H9 (cell line): ENCODE data around the gene ABL2. TPM values are rescaled to one million over a fixed set of nuclear protein-coding genes. Genes with fewer than 3 reads are reported as not detected.
A peak's percentile ranks its signal among the peaks of the same experiment; 100 is the strongest.

Experiments used
- DNase-seq: peaks from one replicate; pipeline ENCODE4 v3.0.0-alpha.2; 2017
- H2AFZ ChIP-seq: one replicate; pipeline ENCODE4 v1.6.1; 2013; ENCODE audit warnings: mild to moderate bottlenecking, low read length, control low read depth, moderate library complexity
- H2AK5ac ChIP-seq: 2 replicates; pipeline ENCODE4 v1.6.1; 2013; ENCODE audit warnings: low read length, control low read depth, mixed read lengths; ENCODE audit not compliant: insufficient read length
- H2BK120ac ChIP-seq: one replicate; pipeline ENCODE4 v1.6.1; 2013; ENCODE audit warnings: low read depth, mild to moderate bottlenecking, low read length, control low read depth, inconsistent platforms; ENCODE audit not compliant: poor library complexity, severe bottlenecking
- H2BK12ac ChIP-seq: 2 replicates; pipeline ENCODE4 v1.6.1; 2013; ENCODE audit warnings: low read length, control low read depth, mixed read lengths, low read depth; ENCODE audit not compliant: insufficient read length
- H2BK15ac ChIP-seq: 2 replicates; pipeline ENCODE4 v1.6.1; 2013; ENCODE audit warnings: low read depth, low read length, control low read depth
- H2BK20ac ChIP-seq: one replicate; pipeline ENCODE4 v1.6.1; 2013; ENCODE audit warnings: low read depth, mild to moderate bottlenecking, low read length, control low read depth, inconsistent platforms; ENCODE audit not compliant: poor library complexity, severe bottlenecking
- H2BK5ac ChIP-seq: 2 replicates; pipeline ENCODE4 v1.6.1; 2013; ENCODE audit warnings: low read length, control low read depth, mixed read lengths; ENCODE audit not compliant: insufficient read length
- H3K14ac ChIP-seq: 2 replicates; pipeline ENCODE4 v1.6.1; 2013; ENCODE audit warnings: low read length, control low read depth; ENCODE audit not compliant: insufficient read depth
- H3K18ac ChIP-seq: 2 replicates; pipeline ENCODE4 v1.6.1; 2013; ENCODE audit warnings: low read depth, mild to moderate bottlenecking, mixed read lengths, low read length, control low read depth; ENCODE audit not compliant: insufficient read length
- H3K23ac ChIP-seq: 2 replicates; pipeline ENCODE4 v1.6.1; 2013; ENCODE audit warnings: low read length, control low read depth, mixed read lengths, low read depth; ENCODE audit not compliant: insufficient read length
- H3K23me2 ChIP-seq: 2 replicates; pipeline ENCODE4 v1.6.1; 2013; ENCODE audit warnings: low read depth, mild to moderate bottlenecking, mixed read lengths, low read length, control low read depth; ENCODE audit not compliant: insufficient read length, poor library complexity, severe bottlenecking
- H3K27ac ChIP-seq: 2 replicates; pipeline ENCODE4 v1.5.1; 2013; ENCODE audit warnings: low read length, control low read depth, mixed read lengths, low read depth; ENCODE audit not compliant: insufficient read length
- H3K27me3 ChIP-seq: 2 replicates; pipeline ENCODE4 v1.6.1; 2013; ENCODE audit warnings: low read length, control low read depth, inconsistent platforms; ENCODE audit not compliant: insufficient read depth
- H3K4ac ChIP-seq: 2 replicates; pipeline ENCODE4 v1.6.1; 2013; ENCODE audit warnings: low read depth, mild to moderate bottlenecking, control low read depth, inconsistent platforms, low read length, moderate library complexity
- H3K4me1 ChIP-seq: 2 replicates; pipeline ENCODE4 v1.6.1; 2013; ENCODE audit warnings: low read length, control low read depth, inconsistent platforms; ENCODE audit not compliant: insufficient read depth
- H3K4me2 ChIP-seq: 2 replicates; pipeline ENCODE4 v1.6.1; 2013; ENCODE audit warnings: low read length, control low read depth, mixed read lengths; ENCODE audit not compliant: insufficient read length, insufficient read depth
- H3K56ac ChIP-seq: 2 replicates; pipeline ENCODE4 v1.6.1; 2013; ENCODE audit warnings: low read depth, mild to moderate bottlenecking, mixed read lengths, low read length, control low read depth; ENCODE audit not compliant: insufficient read length
- H3K79me1 ChIP-seq: 2 replicates; pipeline ENCODE4 v1.6.1; 2013; ENCODE audit warnings: low read depth, mild to moderate bottlenecking, moderate library complexity, low read length, control low read depth, inconsistent platforms; ENCODE audit not compliant: insufficient read depth, poor library complexity, severe bottlenecking
- H3K79me2 ChIP-seq: 2 replicates; pipeline ENCODE4 v1.6.1; 2013; ENCODE audit warnings: low read length, control low read depth, inconsistent platforms; ENCODE audit not compliant: insufficient read depth
- H3K9ac ChIP-seq: 2 replicates; pipeline ENCODE4 v1.6.1; 2013; ENCODE audit warnings: low read length, control low read depth, mixed read lengths; ENCODE audit not compliant: insufficient read length; ENCODE audit errors: extremely low read depth
- H3K9me3 ChIP-seq: one replicate; pipeline ENCODE4 v1.6.1; 2013; ENCODE audit warnings: low read depth, low read length, inconsistent platforms; ENCODE audit not compliant: control insufficient read depth
- H3T11ph ChIP-seq: one replicate; pipeline ENCODE4 v1.6.1; 2013; ENCODE audit warnings: mild to moderate bottlenecking, low read length, control low read depth, inconsistent platforms
- H4K20me1 ChIP-seq: one replicate; pipeline ENCODE4 v1.6.1; 2013; ENCODE audit not compliant: control insufficient read depth, insufficient read length, insufficient read depth
- H4K5ac ChIP-seq: 2 replicates; pipeline ENCODE4 v1.6.1; 2013; ENCODE audit warnings: low read depth, mild to moderate bottlenecking, mixed read lengths, low read length, control low read depth; ENCODE audit not compliant: insufficient read length
- H4K8ac ChIP-seq: replicated peaks from 2 replicates; pipeline ENCODE4 v1.6.1; 2013; ENCODE audit warnings: low read length, control low read depth, mixed read lengths, low read depth; ENCODE audit not compliant: insufficient read length
- H4K91ac ChIP-seq: 2 replicates; pipeline ENCODE4 v1.6.1; 2013; ENCODE audit warnings: low read depth, mild to moderate bottlenecking, moderate library complexity, mixed read lengths, low read length, control low read depth; ENCODE audit not compliant: insufficient read length
- H3K27ac Mint-ChIP-seq, 3 experiments: 2 replicates in 2 of 3; 3 replicates in 1 of 3; pipeline ENCODE4 v1.8.0; 2020 to 2021; ENCODE audit warnings: mixed read lengths in 3 of 3, mild to moderate bottlenecking in 1 of 3, moderate library complexity in 1 of 3
- H3K27me3 Mint-ChIP-seq: 2 replicates; pipeline ENCODE4 v1.8.0; 2021; ENCODE audit warnings: low read depth, mild to moderate bottlenecking, moderate library complexity, mixed read lengths
- H3K36me3 Mint-ChIP-seq, 3 experiments: 2 replicates in 2 of 3; 3 replicates in 1 of 3; pipeline ENCODE4 v1.8.0; 2020 to 2021; ENCODE audit warnings: low read depth in 3 of 3, mixed read lengths in 3 of 3; ENCODE audit not compliant: insufficient read depth in 1 of 3
- H3K4me1 Mint-ChIP-seq, 2 experiments: 2 replicates each; pipeline ENCODE4 v1.8.0; 2020; ENCODE audit warnings: mixed read lengths in 2 of 2
- H3K4me3 Mint-ChIP-seq, 2 experiments: 2 replicates in 1 of 2; 3 replicates in 1 of 2; pipeline ENCODE4 v1.8.0; 2020 to 2021; ENCODE audit warnings: mild to moderate bottlenecking in 2 of 2, mixed read lengths in 2 of 2, moderate library complexity in 1 of 2
- H3K9me3 Mint-ChIP-seq, 2 experiments: 2 replicates in 1 of 2; 3 replicates in 1 of 2; pipeline ENCODE4 v1.8.0; 2020; ENCODE audit warnings: mild to moderate bottlenecking in 2 of 2, mixed read lengths in 2 of 2, moderate library complexity in 1 of 2
- WGBS: extraction: QIAGEN DNeasy Blood & Tissue Kit; methylation state at CpG from one replicate; pipeline ENCODE4 v1.1.7; 2013; ENCODE audit warnings: missing lambda C conversion rate, low lambda C conversion rate, mixed read lengths; ENCODE audit not compliant: insufficient read length; ENCODE audit errors: extremely low coverage; 5-methylcytosine and 5-hydroxymethylcytosine counted together
- total RNA-seq: library from RNA; stranded (reverse); gene quantifications from 2 replicates; pipeline ENCODE4 v1.2.1, GENCODE V29; 2021
- TF ChIP-seq, protein P1 (sequence below): fragments of 200-600 bp; sonication (generic); conservative IDR thresholded peaks from 3 replicates; pipeline ENCODE4 v1.8.0; 2021; ENCODE audit warnings: antibody characterized with exemption, mild to moderate bottlenecking

Gene ABL2
- total RNA-seq, 1 experiment from 2014 or later: 21.2 TPM

DNA sequence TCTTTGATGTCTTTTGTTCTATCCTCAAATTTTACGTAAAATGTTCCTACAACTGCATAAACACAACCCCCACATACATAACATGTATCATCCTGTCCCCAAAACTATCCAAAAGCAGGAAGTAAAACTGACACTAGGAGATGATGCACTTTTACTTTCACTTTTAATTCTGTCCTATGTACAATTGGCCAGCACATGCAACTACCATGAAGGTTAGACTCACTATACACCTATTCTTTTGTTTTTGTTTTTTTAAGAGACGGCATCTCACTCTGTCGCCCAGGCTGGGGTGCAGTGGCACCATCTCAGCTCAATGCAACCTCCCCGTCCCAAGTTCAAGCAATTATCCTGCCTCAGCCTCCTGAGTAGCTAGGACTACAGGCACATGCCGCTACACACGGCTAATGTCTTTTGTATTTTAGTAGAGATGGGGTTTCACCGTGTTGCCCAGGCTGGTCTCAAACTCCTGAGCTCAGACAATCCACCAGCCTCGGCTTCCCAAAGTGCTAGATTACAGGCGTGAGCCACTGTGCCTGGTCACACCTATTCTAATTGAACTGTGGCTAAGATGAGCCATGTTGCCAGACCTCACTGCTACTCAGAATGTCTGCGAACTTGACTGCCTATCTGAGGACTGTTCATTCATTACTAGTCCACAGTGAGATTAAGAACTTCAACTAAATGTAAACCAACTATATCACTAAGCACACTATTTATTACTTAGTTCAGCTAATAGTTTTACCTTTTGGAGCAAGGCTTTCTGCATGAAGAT, 99.6 kb downstream of the ABL2 start:
- Histone ChIP-seq H3K27me3 (no peaks in the 10 kb centered on the region), H4K20me1 (no peaks in the 10 kb centered on the region), H2AFZ (no peak overlapping the region), H3K4me2 (no peak overlapping the region), H3K14ac (no peak overlapping the region), H3K27ac (no peak overlapping the region), H3K79me1 (no peaks in the 10 kb centered on the region), H4K5ac (no peak overlapping the region), H3K23me2 (no peaks in the 10 kb centered on the region), H2AK5ac (no peak overlapping the region), H2BK5ac (no peak overlapping the region), H3K56ac (no peak overlapping the region), H3K9ac (no peak overlapping the region), H2BK12ac (no peak overlapping the region), H2BK20ac (no peak overlapping the region), H3K23ac (no peak overlapping the region), H4K91ac (no peak overlapping the region), H2BK15ac (no peak overlapping the region), H3K9me3 (no peaks in the 10 kb centered on the region), H3K4me1 (no peaks in the 10 kb centered on the region), H2BK120ac (no peak overlapping the region), H3K18ac (no peak overlapping the region), H3K4ac (no peak overlapping the region), H3K79me2 (no peaks in the 10 kb centered on the region), H3T11ph (no peak overlapping the region), H4K8ac (no peak overlapping the region)
- Mint-ChIP-seq H3K4me1 (no peaks in the 10 kb centered on the region), H3K9me3 (peaks cover 0 to 3% of the 10 kb centered on the region in 2 experiments; a peak in 2 of 5 replicates), H3K4me3 (no peak overlapping the region), H3K27me3 (no peaks in the 10 kb centered on the region), H3K27ac (peak overlapping the region in 1 of 3 experiments; percentile 20; a peak in 1 of 7 replicates), H3K36me3 (peaks cover 6 to 19% (median 18%) of the 10 kb centered on the region in 3 experiments; a peak in 6 of 7 replicates)
- TF ChIP-seq, protein P1, sequence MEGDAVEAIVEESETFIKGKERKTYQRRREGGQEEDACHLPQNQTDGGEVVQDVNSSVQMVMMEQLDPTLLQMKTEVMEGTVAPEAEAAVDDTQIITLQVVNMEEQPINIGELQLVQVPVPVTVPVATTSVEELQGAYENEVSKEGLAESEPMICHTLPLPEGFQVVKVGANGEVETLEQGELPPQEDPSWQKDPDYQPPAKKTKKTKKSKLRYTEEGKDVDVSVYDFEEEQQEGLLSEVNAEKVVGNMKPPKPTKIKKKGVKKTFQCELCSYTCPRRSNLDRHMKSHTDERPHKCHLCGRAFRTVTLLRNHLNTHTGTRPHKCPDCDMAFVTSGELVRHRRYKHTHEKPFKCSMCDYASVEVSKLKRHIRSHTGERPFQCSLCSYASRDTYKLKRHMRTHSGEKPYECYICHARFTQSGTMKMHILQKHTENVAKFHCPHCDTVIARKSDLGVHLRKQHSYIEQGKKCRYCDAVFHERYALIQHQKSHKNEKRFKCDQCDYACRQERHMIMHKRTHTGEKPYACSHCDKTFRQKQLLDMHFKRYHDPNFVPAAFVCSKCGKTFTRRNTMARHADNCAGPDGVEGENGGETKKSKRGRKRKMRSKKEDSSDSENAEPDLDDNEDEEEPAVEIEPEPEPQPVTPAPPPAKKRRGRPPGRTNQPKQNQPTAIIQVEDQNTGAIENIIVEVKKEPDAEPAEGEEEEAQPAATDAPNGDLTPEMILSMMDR: no peak
- no peak for DNase-seq
- WGBS: no CpG with 5 or more reads among the region's 10 CpGs
